CD4-positive, alpha-beta T cell treated with Interleukin-17A for 1 hour (primary cell): Measurements from ENCODE around the gene SELENOT.

Experiments used
- DNase-seq: peaks from one replicate; pipeline ENCODE4 v3.0.0-alpha.2; 2020

The SELENOT gene

GRCh38 chr3:150673966-150674365, 70.8 kb downstream of the SELENOT start:
- DNase-seq: no peak

- no peak for DNase-seq
These were observed 72.5 kb downstream of the SELENOT start for GRCh38 chr3:150675587-150675986.
